ENCODE measurements around the gene SPEM2. TPM values are rescaled to one million over a fixed set of nuclear protein-coding genes. Genes with fewer than 3 reads are reported as not detected.

SPEM2 gene
- total and polyA plus RNA-seq, 4 donors, result not detected

- no peaks in the 10 kb centered on the region for H3K27me3 ChIP-seq (ENCODE audit: control insufficient read depth in 4 of 4, insufficient read depth in 4 of 4, low read length in 3 of 4)
- H3K9me3 ChIP-seq (ENCODE audit: control insufficient read depth in 4 of 4, low read length in 3 of 4), result no peaks in the 10 kb centered on the region
- no peak overlapping the region for H3K4me3 ChIP-seq (ENCODE audit: low read depth in 1 of 3, low read length in 3 of 3)
- no peaks in the 10 kb centered on the region for H3K36me3 ChIP-seq (ENCODE audit: control insufficient read depth in 4 of 4, insufficient read depth in 3 of 4, low read depth in 1 of 4, low read length in 3 of 4)
- WGBS, result 89% methylated on average over 6 of the region's 6 CpGs
- no peak overlapping the region for H3K27ac ChIP-seq (ENCODE audit: low read depth in 1 of 2, low read length in 2 of 2)
- DNase-seq (ENCODE audit: low spot score), result no peak
- TF ChIP-seq RXRA (IDR thresholded peaks at IDR 0.05), result no peak
- no peak for TF ChIP-seq CTCF (IDR thresholded peaks at IDR 0.05; ENCODE audit: low read depth, low read length, missing input control)
- TF ChIP-seq MAX (IDR thresholded peaks at IDR 0.05), result no peak
- no peak for TF ChIP-seq REST (IDR thresholded peaks at IDR 0.05)
- TF ChIP-seq JUND (IDR thresholded peaks at IDR 0.05), result no peak
- TF ChIP-seq ATF3 (IDR thresholded peaks at IDR 0.05), result no peak
- no peak for TF ChIP-seq ZBTB33 (IDR thresholded peaks at IDR 0.05)
- TF ChIP-seq FOXA2 (IDR thresholded peaks at IDR 0.05), result no peak
- no peak for TF ChIP-seq FOXA1 (IDR thresholded peaks at IDR 0.05)
- no peak for TF ChIP-seq NR2F2 (IDR thresholded peaks at IDR 0.05)
- TF ChIP-seq TAF1 (conservative IDR thresholded peaks at IDR 0.05), result no peak
- no peaks in the 10 kb centered on the region for H3K4me1 ChIP-seq (ENCODE audit: control insufficient read depth in 4 of 4, insufficient read depth in 4 of 4, low read length in 3 of 4)
- H3K9ac ChIP-seq (ENCODE audit: low read depth in 1 of 2, low read length in 2 of 2), result no peak overlapping the region
Measured at GRCh38 chr17:7413346-7413985, 11.9 kb upstream of the SPEM2 start.

GRCh38 chr17:7414837-7415236 is 10.6 kb upstream of the SPEM2 start:
- DNase-seq (ENCODE audit: low spot score), result no peak
- Histone ChIP-seq H3K9ac (ENCODE audit: low read depth in 1 of 2, low read length in 2 of 2) (no peak overlapping the region), H3K9me3 (ENCODE audit: control insufficient read depth in 4 of 4, low read length in 3 of 4) (no peaks in the 10 kb centered on the region), H3K27me3 (ENCODE audit: control insufficient read depth in 4 of 4, insufficient read depth in 4 of 4, low read length in 3 of 4) (no peaks in the 10 kb centered on the region), H3K36me3 (ENCODE audit: control insufficient read depth in 4 of 4, insufficient read depth in 3 of 4, low read depth in 1 of 4, low read length in 3 of 4) (no peaks in the 10 kb centered on the region), H3K4me3 (ENCODE audit: low read depth in 1 of 3, low read length in 3 of 3) (no peak overlapping the region), H3K27ac (ENCODE audit: low read depth in 1 of 2, low read length in 2 of 2) (no peak overlapping the region), H3K4me1 (ENCODE audit: control insufficient read depth in 4 of 4, insufficient read depth in 4 of 4, low read length in 3 of 4) (no peaks in the 10 kb centered on the region)
- WGBS, result 93% methylated on average over 14 of the region's 14 CpGs
- TF ChIP-seq JUND (IDR thresholded peaks at IDR 0.05) (no peak), HNF4A (conservative IDR thresholded peaks at IDR 0.05) (no peak), NR2F2 (IDR thresholded peaks at IDR 0.05) (no peak), EGR1 (IDR thresholded peaks at IDR 0.05; ENCODE audit: low read depth in 2 of 2) (no peak), FOXA1 (IDR thresholded peaks at IDR 0.05) (no peak), YY1 (IDR thresholded peaks at IDR 0.05) (no peak), HNF4G (IDR thresholded peaks at IDR 0.05) (no peak), ZBTB33 (IDR thresholded peaks at IDR 0.05) (no peak), RAD21 (IDR thresholded peaks at IDR 0.05) (no peak), RXRA (IDR thresholded peaks at IDR 0.05) (no peak)
